SKM-1 treated with dmso at 0.1 percent for 144 hours (cell line): Measurements from ENCODE around the gene ASMTL.
"Not testable (repeated sequence)": the region's sequence is repeated elsewhere in the genome, so short reads cannot be mapped to it uniquely, and the experiment has no call there.

Experiments used
- DNase-seq: peaks from one replicate; lab custom pipeline; 2025; ENCODE audit not compliant: unreplicated experiment; lab: John Stamatoyannopoulos, UW

The ASMTL gene

DNA sequence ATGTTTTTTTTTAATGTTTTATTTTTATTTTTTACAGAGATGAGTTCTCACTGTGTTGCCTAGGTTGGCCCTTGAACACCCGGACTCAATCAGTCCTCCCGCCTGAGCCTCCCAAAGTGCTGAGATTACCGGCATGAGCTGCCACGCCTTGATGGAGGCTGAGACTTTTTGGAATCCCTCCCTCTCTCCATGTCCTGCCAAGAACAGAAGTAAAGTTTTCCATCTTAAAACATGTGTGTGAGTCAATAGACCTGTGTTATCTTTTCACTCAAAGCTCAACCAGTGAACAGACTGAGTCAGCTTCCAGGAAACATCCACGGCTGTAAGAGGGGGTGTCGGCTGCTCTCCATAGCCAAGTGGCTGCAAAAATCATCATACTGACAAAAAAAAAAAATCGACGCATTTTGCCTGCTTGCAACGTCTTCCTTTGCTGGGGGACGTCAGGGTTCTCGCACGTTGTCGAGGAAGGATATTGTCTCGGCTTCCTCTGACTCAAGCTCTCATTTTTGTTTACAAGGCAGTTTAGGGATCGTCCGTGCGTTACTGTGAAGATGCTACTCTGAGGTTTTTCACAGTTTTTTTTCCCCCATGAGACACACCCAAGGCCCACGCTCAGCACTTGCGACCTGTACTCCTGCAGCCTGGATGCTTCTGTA, 10.0 kb upstream of the ASMTL start:
- no peak for DNase-seq

DNA sequence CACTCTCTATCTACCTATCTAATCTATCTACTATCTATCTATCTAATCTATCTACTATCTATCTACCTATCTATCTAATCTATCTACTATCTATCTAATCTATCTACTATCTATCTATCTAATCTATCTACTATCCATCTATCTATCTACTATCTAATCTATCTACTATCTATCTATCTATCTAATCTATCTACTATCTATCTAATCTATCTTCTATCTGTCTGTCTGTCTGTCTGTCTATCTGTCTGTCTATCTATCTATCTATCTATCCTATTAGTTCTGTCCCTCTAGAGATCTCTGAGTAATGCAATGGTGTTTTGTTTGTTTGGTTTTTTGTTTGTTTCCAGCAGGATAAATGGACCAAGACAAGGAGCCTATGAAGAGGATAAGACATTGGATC, 9.4 kb upstream of the ASMTL start:
- no peak for DNase-seq

DNA sequence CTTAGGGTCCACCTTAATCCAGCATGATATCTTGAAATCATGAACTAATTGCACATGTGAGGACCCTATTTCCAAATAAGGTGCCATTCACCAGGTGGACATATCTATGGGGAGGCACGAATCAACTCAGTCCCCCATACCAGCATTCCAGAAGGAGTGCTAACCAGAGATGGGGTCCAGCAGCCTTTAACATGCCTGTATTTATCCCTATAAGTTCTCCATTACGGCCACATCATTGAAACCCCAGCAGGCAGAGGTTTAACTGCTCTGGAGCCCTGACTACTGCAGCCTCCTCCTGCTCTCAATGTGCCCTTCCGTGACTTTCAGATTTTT, 3.2 kb upstream of the ASMTL start:
- DNase-seq, result no peak

DNA sequence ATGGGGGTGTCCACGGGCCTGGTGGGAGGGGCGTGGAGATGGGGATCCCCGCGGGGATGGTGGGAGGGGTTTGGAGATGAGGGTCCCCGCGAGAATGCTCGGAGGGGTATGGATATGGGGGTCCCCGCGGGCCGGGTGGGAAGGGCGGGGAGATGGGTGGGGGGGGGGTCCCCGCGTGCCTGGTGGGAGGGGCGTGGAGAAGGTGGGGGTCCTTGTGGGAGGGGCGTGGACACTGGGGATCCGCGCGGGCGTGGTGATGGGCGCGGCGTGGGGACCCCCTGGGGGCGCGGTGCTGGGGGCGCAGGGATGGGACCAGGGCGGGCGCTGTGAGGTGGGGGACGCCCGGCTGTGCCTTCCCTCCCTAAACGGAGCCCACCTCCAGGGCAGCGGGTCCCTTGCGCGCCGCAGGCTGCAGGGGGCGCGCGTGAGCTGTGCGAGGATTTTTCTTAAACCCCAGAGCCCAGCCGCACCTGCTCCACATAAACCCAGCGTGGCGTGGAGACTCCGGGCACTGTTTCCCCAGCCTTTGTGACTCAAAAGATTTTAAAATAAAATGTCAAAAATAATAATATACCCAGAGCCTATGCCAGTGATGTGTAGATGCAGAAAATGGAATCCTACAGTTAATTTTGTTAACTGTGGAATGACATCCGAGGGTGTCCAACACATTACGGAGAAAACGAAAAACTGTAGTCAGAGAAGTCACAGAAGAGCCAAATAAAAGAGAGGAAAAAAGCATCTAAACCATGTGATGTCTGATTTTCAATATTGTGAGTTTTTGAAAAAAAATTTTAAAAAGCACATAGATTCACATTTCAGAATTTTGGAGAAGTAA, 1.5 kb upstream of the ASMTL start:
- no peak for DNase-seq

DNA sequence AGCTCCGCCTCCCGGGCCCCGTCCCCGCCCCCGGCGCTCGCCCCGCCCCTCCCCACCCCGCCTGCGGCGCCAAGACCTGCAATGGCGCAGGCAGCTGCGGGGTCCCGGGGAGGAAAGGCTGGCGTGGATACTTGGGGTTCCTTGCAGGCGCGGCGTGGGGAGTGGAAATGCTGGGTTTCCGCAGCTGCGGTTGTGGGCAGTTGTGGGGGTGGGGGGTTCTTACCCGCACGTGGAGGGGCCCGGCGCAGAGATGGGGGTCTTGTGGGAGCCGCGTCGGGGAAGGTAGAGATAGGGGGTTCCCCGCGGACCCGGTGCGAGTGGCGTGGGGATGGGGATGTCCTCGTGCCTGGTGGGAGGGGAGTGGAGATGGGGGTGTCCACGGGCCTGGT, 680 bp upstream of the ASMTL start:
- no peak for DNase-seq

DNA sequence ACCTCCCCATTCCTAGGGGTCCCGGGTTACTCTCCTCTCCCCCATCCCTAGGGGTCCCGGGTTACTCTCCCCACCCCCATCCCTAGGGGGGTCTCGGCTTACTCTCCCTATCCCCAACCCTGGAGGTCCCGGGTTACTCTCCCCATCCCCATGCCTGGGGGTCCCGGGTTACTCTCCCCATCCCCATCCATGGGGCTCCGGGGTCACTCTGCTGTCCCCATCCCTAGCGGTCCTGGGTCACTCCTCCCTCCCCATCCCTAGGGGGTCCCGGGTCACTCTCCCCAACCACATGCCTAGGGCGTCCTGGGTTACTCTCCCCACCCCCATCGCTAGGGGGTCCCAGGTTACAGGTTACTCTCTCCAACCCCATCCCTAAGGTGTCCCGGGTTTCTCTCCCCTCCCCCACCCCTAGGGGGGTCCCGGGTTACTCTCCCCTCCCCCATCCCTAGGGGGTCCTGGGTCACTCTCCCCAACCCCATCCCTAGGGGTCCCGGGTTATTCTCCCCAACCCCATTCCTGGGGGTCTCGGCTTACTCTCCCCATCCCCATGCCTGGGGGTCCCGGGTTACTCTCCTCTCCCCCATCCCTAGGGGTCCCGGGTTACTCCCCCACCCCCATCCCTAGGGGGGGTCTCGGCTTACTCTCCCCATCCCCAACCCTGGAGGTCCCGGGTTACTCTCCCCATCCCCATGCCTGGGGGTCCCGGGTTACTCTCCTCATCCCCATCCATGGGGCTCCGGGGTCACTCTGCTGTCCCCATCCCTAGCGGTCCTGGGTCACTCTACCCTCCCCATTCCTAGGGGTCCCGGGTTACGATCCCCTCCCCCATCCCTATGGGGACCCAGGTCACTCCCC, 821 bp downstream of the ASMTL start:
- DNase-seq, result no peak

DNA sequence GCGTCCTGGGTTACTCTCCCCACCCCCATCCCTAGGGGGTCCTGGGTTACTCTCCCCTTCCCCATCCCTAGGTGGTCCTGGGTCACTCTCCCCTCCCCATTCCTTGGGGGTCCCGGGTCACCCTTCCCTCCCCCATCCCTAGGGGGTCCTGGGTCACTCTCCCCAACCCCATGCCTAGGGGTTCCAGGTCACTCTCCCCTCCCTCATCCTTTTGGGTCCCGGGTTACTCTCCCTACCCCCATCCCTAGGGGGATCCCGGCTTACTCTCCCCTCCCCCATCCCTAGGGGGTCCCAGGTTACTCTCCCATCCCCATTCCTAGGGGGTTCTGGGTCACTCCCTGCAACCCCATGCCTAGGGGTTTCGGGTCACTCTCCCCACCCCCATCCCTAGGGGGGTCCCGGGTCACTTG, 1.5 kb downstream of the ASMTL start:
- no peak for DNase-seq

DNA sequence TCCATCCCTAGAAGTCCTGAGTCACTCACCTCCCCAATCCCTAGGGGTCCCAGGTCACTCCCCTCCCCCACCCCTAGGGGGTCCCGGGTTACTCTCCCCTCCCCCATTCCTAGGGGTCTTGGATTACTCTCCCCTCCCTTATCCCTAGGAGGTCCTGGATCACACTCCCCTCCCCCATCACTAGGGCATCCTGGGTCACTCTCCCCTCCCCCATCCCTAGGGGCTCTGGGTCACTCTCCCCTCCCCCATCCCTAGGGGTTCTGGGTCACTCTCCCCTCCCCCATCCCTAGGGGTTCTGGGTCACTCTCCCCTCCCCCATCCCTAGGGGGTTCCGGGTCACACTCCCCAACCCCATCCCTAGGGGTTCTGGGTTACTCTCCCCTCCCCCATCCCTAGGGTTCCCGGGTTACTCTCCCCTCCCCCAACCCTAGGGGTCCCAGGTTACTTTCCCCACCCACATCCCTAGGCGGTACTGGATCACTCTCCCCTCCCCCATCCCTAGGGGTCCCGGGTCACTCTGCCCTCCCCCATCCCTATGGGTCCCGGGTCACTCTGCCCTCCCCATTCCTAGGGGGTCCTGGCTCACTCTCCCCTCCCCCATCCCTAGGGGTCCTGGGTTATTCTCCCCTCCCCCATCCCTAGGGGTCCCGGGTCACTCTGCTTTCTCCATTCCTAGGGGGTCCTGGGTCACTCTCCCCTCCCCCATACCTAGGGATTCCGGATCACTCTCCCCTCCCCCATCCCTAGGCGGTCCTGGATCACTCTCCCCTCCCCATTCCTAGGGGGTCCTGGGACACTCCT, 2.1 kb downstream of the ASMTL start:
- no peak for DNase-seq

DNA sequence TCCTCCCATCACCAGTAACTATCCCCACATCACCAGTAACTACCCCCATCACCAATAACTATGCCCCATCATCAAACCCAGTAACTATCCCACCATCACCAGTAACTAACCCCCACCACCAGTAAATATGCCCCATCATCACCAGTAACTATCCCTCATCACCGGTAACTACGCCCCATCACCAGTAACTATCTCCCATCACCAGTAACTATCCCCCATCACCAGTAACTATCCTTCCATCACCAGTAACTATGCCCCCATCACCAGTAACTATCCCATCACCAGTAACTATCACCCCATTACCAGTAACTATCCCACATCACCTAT, 2.9 kb downstream of the ASMTL start:
- no peak for DNase-seq

DNA sequence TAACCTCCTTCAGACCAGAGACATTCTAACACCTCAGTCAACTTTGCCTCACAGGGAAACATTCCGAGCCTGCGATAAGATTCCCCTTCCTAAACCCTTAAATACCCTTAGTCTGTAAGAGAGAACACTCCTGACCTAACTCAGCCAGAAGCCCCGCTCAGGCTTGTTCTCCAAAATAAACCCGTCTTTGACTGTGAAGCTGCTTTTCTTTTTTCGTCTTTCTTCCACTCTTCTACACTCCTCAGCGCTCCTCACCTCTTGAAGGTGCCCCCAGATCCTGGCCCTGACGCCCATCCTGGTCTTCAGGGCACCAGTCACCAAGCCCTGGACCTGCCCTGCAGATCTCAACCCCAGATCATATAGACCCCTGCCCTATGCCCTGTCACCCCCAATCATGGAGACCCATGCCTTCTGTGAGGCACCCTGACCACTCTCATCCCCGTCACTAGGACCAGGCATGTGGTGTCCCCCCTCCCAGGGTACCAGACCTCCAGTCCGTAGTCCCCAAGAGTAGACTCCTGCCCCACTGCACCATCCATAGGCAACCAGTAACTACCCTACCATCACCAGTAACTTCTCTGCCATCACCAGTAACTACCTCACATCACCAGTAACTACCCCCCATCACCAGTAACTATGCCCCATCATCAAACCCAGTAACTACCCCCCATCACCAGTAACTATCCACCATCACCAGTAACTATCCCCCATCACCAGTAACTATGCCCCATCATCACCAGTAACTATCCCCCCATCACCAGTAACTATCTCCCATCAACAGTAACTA, 3.5 kb downstream of the ASMTL start:
- no peak for DNase-seq

DNA sequence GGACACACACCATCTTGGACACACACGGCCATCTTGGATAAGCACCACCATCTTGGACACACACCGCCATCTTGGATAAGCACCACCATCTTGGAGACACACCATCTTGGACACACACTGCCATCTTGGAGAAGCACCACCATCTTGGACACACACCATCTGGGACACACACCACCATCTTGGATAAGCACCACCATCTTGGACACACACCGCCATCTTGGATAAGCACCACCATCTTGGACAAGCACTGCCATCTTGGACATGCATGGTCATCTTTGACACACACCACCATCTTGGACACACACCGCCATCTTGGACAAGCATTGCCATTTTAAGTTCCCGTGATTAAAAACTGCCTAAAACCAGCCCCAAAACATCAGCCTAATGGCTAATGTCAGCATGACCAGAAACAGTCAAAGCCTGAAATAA, 4.1 kb downstream of the ASMTL start:
- DNase-seq, result not testable (repeated sequence)

DNA sequence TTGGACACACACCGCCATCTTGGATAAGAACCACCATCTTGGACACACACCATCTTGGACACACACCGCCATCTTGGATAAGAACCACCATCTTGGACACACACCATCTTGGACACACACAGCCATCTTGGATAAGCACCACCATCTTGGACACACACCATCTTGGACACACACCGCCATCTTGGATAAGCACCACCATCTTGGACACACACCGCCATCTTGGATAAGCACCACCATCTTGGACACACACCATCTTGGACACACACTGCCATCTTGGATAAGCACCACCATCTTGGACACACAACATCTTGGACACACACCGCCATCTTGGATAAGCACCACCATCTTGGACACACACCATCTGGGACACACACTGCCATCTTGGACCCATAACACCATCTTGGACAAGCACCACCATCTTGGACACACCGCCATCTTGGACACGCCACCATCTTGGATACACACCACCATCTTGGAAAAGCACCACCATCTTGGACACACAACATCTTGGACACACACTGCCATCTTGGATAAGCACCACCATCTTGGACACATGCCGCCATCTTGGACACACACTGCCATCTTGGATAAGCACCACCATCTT, 4.6 kb downstream of the ASMTL start:
- DNase-seq, result not testable (repeated sequence)

DNA sequence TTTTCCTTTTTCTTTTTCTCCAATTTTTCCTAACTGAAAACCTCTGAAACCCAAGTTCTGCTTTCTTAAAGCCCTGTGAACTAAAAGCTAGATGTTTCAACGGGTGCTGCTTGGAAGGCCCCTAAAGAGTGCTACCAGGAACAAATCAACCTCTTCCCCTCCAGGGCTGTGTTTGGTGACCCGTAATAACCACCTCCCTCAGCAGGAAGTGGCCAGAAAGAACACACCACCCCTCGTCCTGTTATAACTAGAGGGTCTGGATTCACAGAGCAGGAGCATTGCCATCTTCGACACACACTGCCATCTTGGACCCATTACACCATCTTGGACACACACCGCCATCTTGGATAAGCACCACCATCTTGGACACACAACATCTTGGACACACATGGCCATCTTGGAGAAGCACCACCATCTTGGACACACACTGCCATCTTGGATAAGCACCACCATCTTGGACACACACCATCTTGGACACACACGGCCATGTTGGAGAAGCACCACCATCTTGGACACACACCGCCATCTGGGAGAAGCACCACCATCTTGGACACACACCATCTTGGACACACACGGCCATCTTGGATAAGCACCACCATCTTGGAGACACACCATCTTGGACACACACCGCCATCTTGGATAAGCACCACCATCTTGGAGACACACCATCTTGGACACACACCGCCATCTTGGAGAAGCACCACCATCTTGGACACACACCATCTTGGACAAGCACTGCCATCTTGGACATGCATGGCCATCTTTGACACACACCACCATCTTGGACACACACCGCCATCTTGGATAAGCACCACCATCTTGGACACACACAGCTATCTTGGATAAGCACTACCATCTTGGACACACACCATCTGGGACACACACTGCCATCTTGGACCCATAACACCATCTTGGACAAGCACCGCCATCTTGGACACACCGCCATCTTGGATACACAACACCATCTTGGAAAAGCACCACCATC, 5.4 kb downstream of the ASMTL start:
- not testable (repeated sequence) for DNase-seq

DNA sequence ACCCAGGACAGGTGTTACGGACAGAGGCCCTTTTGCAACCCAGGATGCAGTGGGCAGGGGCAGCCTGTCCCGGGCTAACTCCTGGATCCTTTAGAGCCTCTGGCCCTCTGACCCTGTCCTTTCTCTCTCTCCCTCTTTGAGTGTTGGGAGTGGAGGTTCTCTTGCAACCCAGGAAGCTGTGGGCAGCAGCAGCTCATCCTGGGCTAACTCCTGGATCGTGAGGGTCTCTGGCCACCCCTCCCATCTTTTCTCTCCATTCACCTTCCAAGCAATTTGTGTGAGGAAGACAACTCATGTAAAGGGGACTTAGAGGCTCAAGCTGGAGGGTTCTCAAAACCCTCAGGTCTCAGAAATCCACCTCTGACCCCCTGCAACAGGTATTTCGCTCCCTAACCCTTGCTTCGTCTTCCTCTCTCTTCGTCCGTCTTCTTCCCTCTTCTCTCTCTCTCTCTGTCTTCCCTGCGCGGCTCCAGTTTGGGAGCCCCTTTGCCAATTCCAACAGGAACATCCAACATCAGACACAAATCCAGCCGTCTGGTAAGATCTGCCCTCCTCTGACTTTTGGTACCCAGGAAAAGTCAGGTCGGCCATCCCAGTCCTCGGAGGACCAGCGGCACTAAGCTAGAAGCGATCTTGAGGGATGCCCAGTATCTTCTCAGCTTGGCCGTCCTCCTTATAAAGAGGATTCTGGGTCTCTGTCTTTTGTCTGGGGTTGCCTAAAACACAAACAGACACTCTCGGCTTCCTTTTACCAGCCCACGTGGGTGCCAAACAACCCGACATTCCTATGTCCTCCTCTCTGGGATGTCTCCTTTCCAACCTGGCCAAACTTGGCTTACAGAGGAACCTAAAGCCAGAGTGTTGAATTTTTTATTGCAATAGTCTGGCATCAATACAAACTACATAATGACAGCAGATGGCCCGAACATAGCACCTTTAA, 7.9 kb downstream of the ASMTL start:
- no peak for DNase-seq

DNA sequence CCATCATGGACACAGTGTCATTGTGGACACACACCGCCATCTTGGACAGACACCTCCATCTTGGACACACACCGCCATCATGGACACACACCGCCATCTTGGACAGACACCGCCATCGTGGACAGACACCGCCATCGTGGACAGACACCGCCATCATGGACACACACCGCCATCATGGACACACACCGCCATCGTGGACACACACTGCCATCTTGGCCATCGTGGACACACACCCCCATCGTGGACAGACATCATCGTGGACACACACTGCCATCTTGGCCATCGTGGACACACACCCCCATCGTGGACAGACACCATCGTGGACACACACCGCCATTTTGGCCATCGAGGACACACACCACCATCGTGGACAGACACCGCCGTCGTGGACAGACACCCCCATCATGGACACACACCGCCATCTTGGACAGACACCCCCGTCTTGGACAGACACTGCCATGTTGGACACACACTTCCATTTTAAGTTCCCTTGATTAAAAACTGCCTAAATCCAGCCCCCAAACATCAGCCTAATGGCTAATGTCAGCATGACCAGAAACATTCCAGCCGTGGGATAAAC, 9.1 kb downstream of the ASMTL start:
- no peak for DNase-seq

DNA sequence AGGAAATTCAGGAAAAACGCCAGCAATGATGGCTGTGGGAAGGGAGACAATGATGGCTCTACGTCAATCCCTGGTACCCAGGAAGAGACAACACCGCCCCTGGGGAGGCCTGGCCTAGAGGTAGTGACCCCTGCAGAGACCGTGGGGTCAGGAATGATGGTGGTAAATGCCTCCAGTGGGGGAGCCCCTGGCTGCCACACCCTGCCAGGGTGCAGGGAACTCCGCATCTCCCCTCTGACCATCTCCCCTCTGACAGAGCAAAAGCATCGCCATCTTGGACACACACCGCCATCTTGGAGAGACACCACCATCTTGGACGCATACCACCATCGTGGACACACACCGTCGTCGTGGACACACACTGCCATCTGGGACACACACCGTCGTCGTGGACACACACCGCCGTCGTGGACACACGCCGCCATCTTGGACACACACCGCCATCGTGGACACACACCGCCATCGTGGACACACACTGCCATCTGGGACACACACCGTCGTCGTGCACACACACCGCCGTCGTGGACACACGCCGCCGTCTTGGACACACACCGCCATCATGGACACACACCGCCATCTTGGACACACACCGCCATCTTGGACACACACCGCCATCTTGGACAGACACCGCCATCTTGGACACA, 9.9 kb downstream of the ASMTL start:
- DNase-seq, result no peak
